Activated CD4-positive, alpha-beta T cell treated with anti-CD3 and anti-CD28 coated beads, Interleukin-2, amount 50 U/mL, for 16 hours (primary cell): Measurements from ENCODE around the gene STAC.
"Not testable (repeated sequence)": the region's sequence is repeated elsewhere in the genome, so short reads cannot be mapped to it uniquely, and the experiment has no call there.

Experiments used
- DNase-seq: peaks from one replicate; pipeline ENCODE4 v3.0.0-alpha.2; 2020

The STAC gene

GRCh38 chr3:36524560-36524959, 144.3 kb downstream of the STAC start:
- DNase-seq: no peak

GRCh38 chr3:36525115-36525801, 145.0 kb downstream of the STAC start:
- no peak for DNase-seq

GRCh38 chr3:36538136-36538749, 157.9 kb downstream of the STAC start:
- DNase-seq: no peak

DNA sequence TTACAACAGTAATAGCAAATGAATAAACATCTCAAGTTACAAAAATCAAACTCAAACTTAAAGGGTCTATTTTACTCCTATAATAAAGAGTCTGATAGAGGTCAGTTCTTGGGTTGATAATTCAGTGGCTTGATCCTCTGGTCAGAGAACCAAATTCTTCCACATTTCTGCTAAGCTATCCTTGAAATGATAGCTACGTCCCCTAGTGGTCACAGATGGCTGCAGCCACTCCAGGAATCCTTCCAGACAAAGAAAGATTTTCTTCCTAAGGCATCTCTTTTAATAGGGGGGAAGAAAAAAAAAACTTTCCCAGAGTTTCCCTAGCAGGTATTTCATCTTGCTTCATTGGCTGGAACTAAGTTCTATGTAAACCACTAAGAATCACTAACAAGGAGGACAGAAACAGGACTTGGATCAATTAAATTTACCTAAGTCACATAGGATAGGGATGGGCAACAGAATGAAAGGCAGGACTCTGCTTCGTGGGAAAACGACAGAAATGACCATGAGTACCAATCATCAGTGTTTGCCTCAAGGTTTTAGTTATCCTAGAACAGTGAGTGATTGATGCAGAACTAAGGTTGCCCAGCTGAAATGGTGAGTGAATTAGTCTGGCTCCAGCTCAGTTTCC, 160.7 kb downstream of the STAC start:
- DNase-seq: peak; percentile 1

DNA sequence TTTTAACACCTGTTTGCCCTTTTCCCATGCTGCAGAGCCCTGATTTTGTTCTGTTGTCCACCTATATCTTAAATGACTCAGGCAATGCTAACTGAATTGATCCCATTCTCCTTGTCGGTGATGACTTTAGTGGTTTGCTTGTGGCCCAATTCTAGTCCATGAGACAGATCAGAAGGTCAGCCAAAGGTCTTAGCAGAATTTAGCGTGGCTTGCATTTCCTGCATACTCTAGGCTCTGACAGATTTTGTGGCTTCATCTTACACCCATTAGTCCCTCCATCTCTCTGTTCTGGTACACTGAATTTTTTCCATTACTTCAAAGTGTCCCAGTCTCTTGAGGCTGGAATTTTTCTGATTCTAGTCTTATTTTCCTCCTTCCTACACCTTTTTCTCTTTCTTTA, 161.9 kb downstream of the STAC start:
- no peak for DNase-seq

GRCh38 chr3:36543276-36543997, 163.1 kb downstream of the STAC start:
- DNase-seq: no peak

GRCh38 chr3:36546226-36546625, 165.9 kb downstream of the STAC start:
- no peak for DNase-seq

GRCh38 chr3:36548712-36549111, 168.4 kb downstream of the STAC start:
- DNase-seq: no peak

DNA sequence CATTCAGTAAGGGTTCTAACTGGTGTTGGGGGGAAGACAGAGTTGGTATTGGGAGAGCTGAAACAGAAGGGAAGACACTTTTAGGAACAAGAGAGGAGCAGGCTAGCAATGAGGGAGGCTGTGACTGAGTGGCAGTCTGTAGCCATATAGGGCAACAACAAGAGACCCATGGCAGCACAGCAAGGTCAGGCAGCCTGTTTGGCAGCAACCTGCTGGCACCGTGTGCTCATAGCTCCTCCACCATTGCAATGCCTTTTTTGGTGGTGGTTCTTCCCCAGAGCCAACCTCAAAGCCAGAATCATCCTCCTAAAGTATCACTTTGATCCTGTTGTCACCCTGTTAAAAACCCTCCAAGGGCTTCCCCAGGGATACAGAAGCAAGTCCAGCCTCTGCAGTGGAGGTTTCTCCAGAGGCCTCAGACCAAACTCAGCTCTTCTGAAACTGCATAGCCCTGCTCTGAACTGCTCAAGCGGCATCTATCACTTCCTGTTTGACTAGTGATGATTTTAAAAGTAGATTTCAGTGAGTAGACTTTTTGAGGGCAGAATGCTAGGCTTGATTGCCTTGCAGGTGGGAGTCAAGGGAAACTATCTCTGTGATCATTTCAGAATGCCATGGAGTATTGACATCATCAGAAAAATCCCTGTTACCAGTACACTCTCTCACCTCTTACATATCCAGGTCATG, 176.9 kb downstream of the STAC start:
- no peak for DNase-seq

DNA sequence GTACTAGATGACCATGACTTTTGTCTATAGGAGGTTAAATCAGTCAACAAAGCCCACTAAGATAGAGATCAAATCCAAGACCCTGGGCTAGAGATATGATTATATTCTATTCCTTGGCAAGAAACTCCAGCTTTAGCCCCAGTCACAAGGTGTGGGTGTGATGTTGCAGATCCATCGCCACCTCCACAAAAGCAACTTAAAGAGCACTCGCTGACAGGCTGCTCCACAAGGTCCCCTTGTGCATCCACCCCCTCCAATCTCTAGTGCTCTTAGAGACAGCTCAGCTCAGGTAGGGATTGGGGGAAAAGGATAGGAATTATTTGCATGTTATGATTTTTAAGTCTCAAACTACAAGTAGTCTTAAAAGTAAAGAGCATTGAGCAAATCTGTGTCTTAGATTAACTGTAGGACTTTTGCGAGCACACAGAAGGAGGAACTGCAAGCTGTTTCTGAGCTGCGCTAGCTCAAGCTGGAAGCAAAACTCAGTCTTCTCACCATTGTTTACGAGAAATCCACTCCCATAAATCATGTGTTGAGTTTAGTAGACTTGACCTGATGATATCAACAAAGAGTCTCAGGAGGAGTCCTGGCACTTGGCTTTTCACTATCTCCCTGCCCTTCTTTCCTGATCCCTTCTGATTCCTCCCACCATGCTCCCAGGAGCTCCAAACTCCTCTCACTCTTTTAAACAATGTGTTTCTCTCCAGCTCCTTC, 177.6 kb downstream of the STAC start:
- DNase-seq: no peak

- no peak for DNase-seq
These were observed 178.7 kb downstream of the STAC start for GRCh38 chr3:36558961-36559360.

- no peak for DNase-seq
These were observed 180.4 kb downstream of the STAC start for GRCh38 chr3:36560685-36561084.

DNA sequence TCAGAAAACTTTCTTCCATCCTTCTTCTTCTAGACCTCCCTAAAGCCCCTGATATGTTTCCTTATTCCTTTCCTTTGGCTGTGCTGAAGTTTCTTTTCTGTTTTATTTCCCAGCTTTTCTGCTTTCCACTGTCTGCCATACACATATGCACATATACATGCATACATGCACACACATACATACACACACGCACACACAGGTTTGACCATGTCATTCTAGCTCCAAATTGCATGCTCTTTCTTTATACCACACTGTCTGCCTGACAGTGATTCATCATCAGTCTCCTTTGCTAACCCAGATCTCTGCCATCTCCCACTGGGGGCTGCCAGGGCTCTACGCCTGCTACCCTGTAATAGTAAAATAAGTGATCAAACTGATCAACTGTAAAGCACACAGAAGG, 181.3 kb downstream of the STAC start:
- DNase-seq: no peak

DNA sequence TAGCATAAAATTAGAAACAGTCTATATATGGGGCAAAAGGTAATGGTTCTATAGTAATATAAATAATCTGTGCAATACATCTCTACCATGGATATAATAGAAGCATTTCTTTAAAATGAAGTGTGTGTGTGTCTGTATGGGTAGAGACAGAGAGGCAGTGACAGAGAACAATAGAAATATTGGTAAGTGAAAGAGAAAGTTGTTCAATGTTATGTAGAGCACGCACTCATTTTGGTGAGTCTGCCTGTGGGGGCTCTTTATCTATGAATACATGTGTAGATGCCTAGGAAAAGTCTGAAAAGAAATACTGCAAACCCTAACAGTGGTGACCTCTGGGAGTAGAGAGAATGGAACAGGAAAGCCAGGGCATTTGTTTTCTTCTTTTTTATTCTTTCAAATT, 182.6 kb downstream of the STAC start:
- no peak for DNase-seq

DNA sequence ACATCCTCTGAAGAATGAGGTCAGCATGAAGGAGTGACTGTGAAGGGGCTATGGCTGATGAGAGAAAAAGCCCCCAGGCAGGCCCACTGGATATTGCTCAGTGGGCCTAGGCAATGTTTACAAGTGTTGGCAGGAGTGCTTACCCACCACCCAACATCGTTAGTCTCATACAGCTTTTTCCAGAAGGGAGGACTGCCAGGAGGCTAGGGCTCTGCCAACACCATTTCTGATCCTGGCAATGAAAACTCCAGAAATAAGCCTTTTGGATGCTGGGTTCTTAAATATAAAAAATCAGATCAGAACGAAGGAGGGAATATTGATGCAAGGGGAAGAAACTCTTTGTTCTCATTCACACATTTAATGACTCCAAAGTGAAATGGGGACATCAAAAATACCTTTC, 194.9 kb downstream of the STAC start:
- no peak for DNase-seq

- DNase-seq: not testable (repeated sequence)
These were observed 198.1 kb downstream of the STAC start for GRCh38 chr3:36578418-36578817.

DNA sequence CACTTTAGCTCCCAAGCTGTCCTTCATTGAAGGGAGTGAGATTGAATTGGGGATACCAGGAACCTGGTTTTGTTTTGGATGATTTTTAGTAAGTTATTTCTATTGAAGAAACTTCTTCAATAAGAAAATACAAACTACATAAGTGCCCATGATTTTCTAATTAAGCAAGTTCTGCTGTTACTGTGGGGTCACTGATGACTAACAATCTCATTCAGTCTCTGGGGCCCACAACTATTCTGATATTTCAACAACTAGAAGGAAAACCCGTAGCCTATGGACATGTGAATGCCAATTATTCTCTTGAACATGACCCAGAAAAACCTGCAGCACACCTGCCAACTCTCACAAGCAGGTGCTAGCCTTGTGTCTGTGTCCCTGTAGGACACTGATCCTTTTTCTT, 199.4 kb downstream of the STAC start:
- DNase-seq: no peak

DNA sequence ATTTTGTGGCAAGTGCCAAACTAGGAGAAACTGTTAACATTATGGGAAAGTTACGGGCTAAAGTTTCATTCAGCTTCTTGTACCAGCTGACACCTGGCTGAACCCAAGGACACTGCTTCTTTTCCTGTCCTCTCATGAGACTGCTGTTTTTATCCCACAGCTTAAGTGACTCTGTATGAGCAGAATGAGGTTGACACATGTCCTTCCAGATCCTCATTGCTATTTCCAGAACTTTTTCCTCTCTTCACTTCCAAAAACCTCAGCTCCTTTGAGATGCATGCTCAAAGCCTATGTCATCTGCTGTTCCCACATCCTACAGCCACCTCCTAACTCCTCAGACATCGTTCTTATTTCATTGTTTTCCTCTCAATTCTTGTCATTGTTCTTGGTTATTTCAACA, 200.4 kb downstream of the STAC start:
- no peak for DNase-seq

- DNase-seq: no peak
These were observed 211.7 kb downstream of the STAC start for GRCh38 chr3:36591959-36592358.

DNA sequence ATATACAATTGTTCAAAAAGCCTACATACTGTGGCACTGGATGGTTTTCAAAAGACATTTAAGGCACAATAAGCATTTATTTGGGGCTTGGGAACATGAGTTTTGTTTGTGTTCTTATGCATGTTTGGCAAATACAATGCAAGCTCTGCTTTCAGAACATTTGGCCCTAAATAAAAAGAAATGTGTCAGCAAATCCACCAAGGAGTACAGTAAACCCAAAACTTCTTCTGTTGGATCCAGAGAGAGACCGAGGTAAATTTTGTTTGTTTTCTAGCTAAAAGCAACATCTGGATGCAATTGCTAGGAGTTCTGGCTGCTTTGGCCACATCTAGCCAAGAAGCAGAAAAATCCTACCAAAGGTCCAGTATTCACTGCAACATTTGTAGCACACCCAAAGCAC, 215.2 kb downstream of the STAC start:
- no peak for DNase-seq

- no peak for DNase-seq
These were observed 216.1 kb downstream of the STAC start for GRCh38 chr3:36596419-36596818.

GRCh38 chr3:36597422-36597821, 217.1 kb downstream of the STAC start:
- DNase-seq: peak; percentile 18
